A673 (cell line): Measurements from ENCODE around the gene RSU1. TPM values are rescaled to one million over a fixed set of nuclear protein-coding genes. Genes with fewer than 3 reads are reported as not detected.

Source experiments
- BruUV-seq: library from RNA; stranded (reverse); fragments of 400-500 nt; replicated peaks from 2 replicates; lab custom pipeline; 2021; lab: Mats Ljungman, UMichigan
- CTCF ChIA-PET: fragments of 300-600 bp; sonication (Branson Sonifier 250); formaldehyde crosslinking; loops from one replicate; lab custom pipeline; 2022; ENCODE audit warnings: antibody characterized with exemption; lab: Charles Lee
- POLR2A ChIA-PET: fragments of 300-600 bp; sonication (Branson Sonifier 250); formaldehyde crosslinking; loops from one replicate; lab custom pipeline; 2022; ENCODE audit warnings: antibody characterized with exemption; ENCODE audit not compliant: low non-redundant PET; lab: Charles Lee
- DNase-seq: peaks from one replicate; pipeline ENCODE4 v3.0.0-alpha.2; 2015; ENCODE audit warnings: low spot score
- H3K27ac ChIP-seq: fragments of 200-600 bp; sonication (generic); 2 replicates; pipeline ENCODE4 v1.5.1; 2016; ENCODE audit warnings: mixed run types, low read depth, mild to moderate bottlenecking, mixed read lengths, antibody characterized with exemption, low read length; ENCODE audit not compliant: poor library complexity, severe bottlenecking
- H3K27me3 ChIP-seq: fragments of 200-600 bp; sonication (generic); replicated peaks from 2 replicates; pipeline ENCODE4 v1.6.1; 2017; ENCODE audit warnings: mixed run types, low read depth, mild to moderate bottlenecking, mixed read lengths, antibody characterized with exemption, low read length; ENCODE audit not compliant: insufficient read depth, poor library complexity
- H3K36me3 ChIP-seq: fragments of 200-600 bp; sonication (generic); 2 replicates; pipeline ENCODE4 v1.6.1; 2016; ENCODE audit warnings: mixed run types, mild to moderate bottlenecking, mixed read lengths, antibody characterized with exemption, low read length; ENCODE audit not compliant: insufficient read depth, poor library complexity, severe bottlenecking
- H3K4me1 ChIP-seq: fragments of 200-600 bp; sonication (generic); 2 replicates; pipeline ENCODE4 v1.6.1; 2017; ENCODE audit warnings: mixed run types, mild to moderate bottlenecking, mixed read lengths, antibody characterized with exemption, low read length; ENCODE audit not compliant: insufficient read depth, poor library complexity, severe bottlenecking
- H3K4me3 ChIP-seq: fragments of 200-600 bp; sonication (generic); 2 replicates; pipeline ENCODE4 v1.5.1; 2016; ENCODE audit warnings: low read depth, mixed run types, mild to moderate bottlenecking, mixed read lengths, low read length; ENCODE audit not compliant: poor library complexity, severe bottlenecking
- H3K9me3 ChIP-seq: fragments of 200-600 bp; sonication (generic); 2 replicates; pipeline ENCODE4 v1.6.1; 2016; ENCODE audit warnings: mixed run types, low read depth, mild to moderate bottlenecking, mixed read lengths, antibody characterized with exemption, low read length; ENCODE audit not compliant: poor library complexity, severe bottlenecking
- CTCF ChIP-seq: fragments of 300-800, 200-600 bp; sonication (generic); conservative IDR thresholded peaks from 2 replicates; pipeline ENCODE4 v1.5.1; 2017; ENCODE audit warnings: low read depth, mild to moderate bottlenecking, antibody characterized with exemption, low read length, moderate library complexity, mixed read lengths
- EZH2 ChIP-seq: fragments of 200-600 bp; sonication (generic); IDR thresholded peaks from 2 replicates; pipeline ENCODE4 v1.6.1; 2017; ENCODE audit warnings: borderline replicate concordance, low read depth, mild to moderate bottlenecking, mixed read lengths, antibody characterized with exemption, low read length; ENCODE audit not compliant: poor library complexity, severe bottlenecking
- intact Hi-C: fragments of 100-400 bp; cut with micrococcal nuclease; formaldehyde crosslinking; loops from one replicate; pipeline ENCODE4 v1.10.0; 2022; ENCODE audit not compliant: unreplicated experiment
- total RNA-seq: library from RNA; stranded (reverse); gene quantifications from 2 replicates; pipeline ENCODE4 v1.2.3, GENCODE V29; 2021

The RSU1 gene
- total RNA-seq, 1 experiment from 2014 or later, result 64.0 TPM

GRCh38 chr10:16673443-16673842 lies 143.8 kb downstream of the RSU1 start:
- Histone ChIP-seq H3K4me1 (no peaks in the 10 kb centered on the region), H3K4me3 (no peak overlapping the region), H3K36me3 (no peaks in the 10 kb centered on the region), H3K27ac (no peak overlapping the region), H3K27me3 (no peaks in the 10 kb centered on the region), H3K9me3 (no peaks in the 10 kb centered on the region)
- ChIA-PET POLR2A (no interaction called here), CTCF (no interaction called here)
- no TSS peak for BruUV-seq
- TF ChIP-seq EZH2 (no peak), CTCF (no peak)
- intact Hi-C loops, result no loop called here
- no peak for DNase-seq

- POLR2A ChIA-PET, result no interaction called here
- DNase-seq, result no peak
- no peak for TF ChIP-seq EZH2
- no peak for TF ChIP-seq CTCF
- Histone ChIP-seq H3K9me3 (no peaks in the 10 kb centered on the region), H3K27ac (no peak overlapping the region), H3K4me3 (no peak overlapping the region), H3K4me1 (no peaks in the 10 kb centered on the region), H3K27me3 (no peaks in the 10 kb centered on the region), H3K36me3 (no peaks in the 10 kb centered on the region)
- CTCF ChIA-PET, result no interaction called here
- BruUV-seq, result no TSS peak
- intact Hi-C loops, result no loop called here
Measured at GRCh38 chr10:16663444-16663843, 153.8 kb downstream of the RSU1 start.

- no peaks in the 10 kb centered on the region for H3K27me3 ChIP-seq
- POLR2A ChIA-PET, result no interaction called here
- no peak overlapping the region for H3K4me3 ChIP-seq
- no peak for DNase-seq
- intact Hi-C loops, result no loop called here
- no peak overlapping the region for H3K27ac ChIP-seq
- TF ChIP-seq CTCF (no peak), EZH2 (no peak)
- CTCF ChIA-PET, result no interaction called here
- no peaks in the 10 kb centered on the region for H3K4me1 ChIP-seq
- no peaks in the 10 kb centered on the region for H3K36me3 ChIP-seq
- no TSS peak for BruUV-seq
- no peaks in the 10 kb centered on the region for H3K9me3 ChIP-seq
Measured at GRCh38 chr10:16662923-16663322, 154.3 kb downstream of the RSU1 start.
